ENCODE data around the gene RBM42. TPM values are rescaled to one million over a fixed set of nuclear protein-coding genes. Genes with fewer than 3 reads are reported as not detected.
A peak's percentile ranks its signal among the peaks of the same experiment; 100 is the strongest.

RBM42 gene
- total and polyA plus RNA-seq, 2 donors (not counting 1 experiment from before 2014, with no cell fraction given), result 29.9 to 32.9 TPM

DNA sequence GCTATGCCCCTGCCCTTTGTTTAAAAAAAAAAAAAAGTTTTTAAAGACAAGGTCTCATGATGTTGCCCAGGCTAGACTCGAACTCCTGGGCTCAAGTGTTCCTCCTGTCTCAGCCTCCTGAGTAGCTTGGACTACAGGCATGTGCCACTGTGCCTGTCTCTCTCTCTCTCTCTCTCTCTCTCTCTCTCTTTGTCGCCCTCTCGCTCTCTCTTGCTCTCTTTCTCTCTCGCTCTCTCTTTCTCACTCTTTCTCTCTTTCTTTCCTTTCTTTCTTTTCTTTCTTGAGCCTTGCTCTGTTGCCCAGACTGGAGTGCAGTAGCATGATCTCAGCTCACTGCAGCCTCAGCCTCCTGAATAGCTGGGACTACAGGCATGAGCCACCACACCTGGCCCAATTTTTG, 26.8 kb downstream of the RBM42 start:
- Histone ChIP-seq H3K79me2 (ENCODE audit: control insufficient read depth, insufficient read depth, low read length) (peaks cover 4% of the 10 kb centered on the region), H3K4me3 (replicated peaks in 1 of 4; ENCODE audit: control extremely low read depth in 1 of 4, insufficient read depth in 1 of 4, low read depth in 3 of 4, low read length in 4 of 4) (no peak overlapping the region), H3K9ac (ENCODE audit: insufficient read depth, low read length) (no peak overlapping the region), H3K9me3 (ENCODE audit: control insufficient read depth, insufficient read depth, low read depth, low read length) (no peaks in the 10 kb centered on the region), H3K27ac (ENCODE audit: insufficient read depth, low read length) (no peak overlapping the region), H2AFZ (ENCODE audit: low read length) (no peak overlapping the region), H3K36me3 (ENCODE audit: control insufficient read depth, insufficient read depth, low read length) (peaks cover 9% of the 10 kb centered on the region), H3K4me1 (ENCODE audit: control insufficient read depth, extremely low read depth, insufficient read depth, low read length) (no peaks in the 10 kb centered on the region), H4K20me1 (ENCODE audit: control insufficient read depth, extremely low read depth, insufficient read depth, low read length) (no peaks in the 10 kb centered on the region), H3K27me3 (ENCODE audit: control insufficient read depth, insufficient read depth, low read length) (no peaks in the 10 kb centered on the region), H3K4me2 (ENCODE audit: extremely low read depth, insufficient read depth, low read length) (no peak overlapping the region)
- DNase-seq (ENCODE audit: low read depth in 2 of 2), result no peak
- TF ChIP-seq EZH2 (IDR thresholded peaks at IDR 0.05; ENCODE audit: low read length, missing control alignments) (no peak), CTCF (conservative IDR thresholded peaks at IDR 0.05 in 1 of 2, IDR thresholded peaks at IDR 0.05 in 1 of 2; ENCODE audit: low read depth in 1 of 2, low read length in 2 of 2) (no peak)

DNA sequence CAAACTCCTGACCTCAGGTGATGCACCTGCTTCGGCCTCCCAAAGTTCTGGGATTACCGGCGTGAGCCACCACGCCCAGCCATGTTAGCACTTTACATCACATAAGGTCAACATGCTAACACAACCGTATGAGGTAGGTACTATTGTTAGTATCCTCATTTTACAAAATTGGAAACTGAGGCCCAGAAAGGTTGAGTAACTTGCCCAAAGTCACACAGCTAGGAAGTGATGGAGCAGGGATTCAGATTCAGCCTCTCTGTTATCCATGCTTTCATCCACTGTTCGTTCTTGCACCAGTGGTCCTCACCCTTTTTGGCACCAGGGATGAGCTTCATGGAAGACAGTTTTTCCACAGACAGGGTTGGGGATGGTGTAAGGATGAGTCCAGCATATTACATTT, 27.9 kb downstream of the RBM42 start:
- H3K4me3 ChIP-seq (replicated peaks in 1 of 4; ENCODE audit: control extremely low read depth in 1 of 4, insufficient read depth in 1 of 4, low read depth in 3 of 4, low read length in 4 of 4), result no peak overlapping the region
- no peaks in the 10 kb centered on the region for H3K4me1 ChIP-seq (ENCODE audit: control insufficient read depth, extremely low read depth, insufficient read depth, low read length)
- no peaks in the 10 kb centered on the region for H3K79me2 ChIP-seq (ENCODE audit: control insufficient read depth, insufficient read depth, low read length)
- H3K27me3 ChIP-seq (ENCODE audit: control insufficient read depth, insufficient read depth, low read length), result no peaks in the 10 kb centered on the region
- DNase-seq (ENCODE audit: low read depth in 2 of 2), result no peak
- no peak overlapping the region for H3K27ac ChIP-seq (ENCODE audit: insufficient read depth, low read length)
- H4K20me1 ChIP-seq (ENCODE audit: control insufficient read depth, extremely low read depth, insufficient read depth, low read length), result no peaks in the 10 kb centered on the region
- TF ChIP-seq EZH2 (IDR thresholded peaks at IDR 0.05; ENCODE audit: low read length, missing control alignments) (no peak), CTCF (conservative IDR thresholded peaks at IDR 0.05 in 1 of 2, IDR thresholded peaks at IDR 0.05 in 1 of 2; ENCODE audit: low read depth in 1 of 2, low read length in 2 of 2) (no peak)
- H3K36me3 ChIP-seq (ENCODE audit: control insufficient read depth, insufficient read depth, low read length), result peaks cover 9% of the 10 kb centered on the region
- no peak overlapping the region for H2AFZ ChIP-seq (ENCODE audit: low read length)
- H3K9me3 ChIP-seq (ENCODE audit: control insufficient read depth, insufficient read depth, low read depth, low read length), result no peaks in the 10 kb centered on the region
- H3K4me2 ChIP-seq (ENCODE audit: extremely low read depth, insufficient read depth, low read length), result no peak overlapping the region
- H3K9ac ChIP-seq (ENCODE audit: insufficient read depth, low read length), result no peak overlapping the region

- H3K36me3 ChIP-seq (ENCODE audit: control insufficient read depth, insufficient read depth, low read length), result peaks cover 9% of the 10 kb centered on the region
- H3K4me1 ChIP-seq (ENCODE audit: control insufficient read depth, extremely low read depth, insufficient read depth, low read length), result no peaks in the 10 kb centered on the region
- no peaks in the 10 kb centered on the region for H3K79me2 ChIP-seq (ENCODE audit: control insufficient read depth, insufficient read depth, low read length)
- no peak overlapping the region for H2AFZ ChIP-seq (ENCODE audit: low read length)
- no peak overlapping the region for H3K27ac ChIP-seq (ENCODE audit: insufficient read depth, low read length)
- H3K4me3 ChIP-seq (replicated peaks in 1 of 4; ENCODE audit: control extremely low read depth in 1 of 4, insufficient read depth in 1 of 4, low read depth in 3 of 4, low read length in 4 of 4), result no peak overlapping the region
- H3K9me3 ChIP-seq (ENCODE audit: control insufficient read depth, insufficient read depth, low read depth, low read length), result no peaks in the 10 kb centered on the region
- no peaks in the 10 kb centered on the region for H4K20me1 ChIP-seq (ENCODE audit: control insufficient read depth, extremely low read depth, insufficient read depth, low read length)
- TF ChIP-seq EZH2 (IDR thresholded peaks at IDR 0.05; ENCODE audit: low read length, missing control alignments) (no peak), CTCF (conservative IDR thresholded peaks at IDR 0.05 in 1 of 2, IDR thresholded peaks at IDR 0.05 in 1 of 2; ENCODE audit: low read depth in 1 of 2, low read length in 2 of 2) (peak; percentile 10 to 13)
- H3K9ac ChIP-seq (ENCODE audit: insufficient read depth, low read length), result no peak overlapping the region
- H3K4me2 ChIP-seq (ENCODE audit: extremely low read depth, insufficient read depth, low read length), result no peak overlapping the region
- DNase-seq (ENCODE audit: low read depth in 2 of 2), result peak in 1 of 2 donors; percentile 11
- H3K27me3 ChIP-seq (ENCODE audit: control insufficient read depth, insufficient read depth, low read length), result no peaks in the 10 kb centered on the region
These were observed 29.3 kb downstream of the RBM42 start for GRCh38 chr19:35657904-35658700.
